SK-N-SH (cell line): ENCODE results near the gene ACVRL1. TPM values are rescaled to one million over a fixed set of nuclear protein-coding genes. Genes with fewer than 3 reads are reported as not detected.

Experiments used
- CTCF ChIA-PET: fragments of 300-600, 350-600 bp; formaldehyde crosslinking; extraction: SDS; loops from one replicate; lab custom pipeline; 2021; lab: Yijun Ruan, JAX
- POLR2A ChIA-PET: fragments of 350-600 bp; sonication (Branson Sonifier 250); formaldehyde crosslinking; extraction: SDS; loops from one replicate; lab custom pipeline; 2020; ENCODE audit warnings: antibody characterized with exemption, inconsistent platforms; lab: Yijun Ruan, JAX
- DNase-seq: peaks from one replicate; pipeline ENCODE4 v3.0.0; 2012
- H2AFZ ChIP-seq: fragments of 200-600 bp; sonication (generic); 2 replicates; pipeline ENCODE4 v1.8.1; 2016; ENCODE audit warnings: antibody characterized with exemption, mild to moderate bottlenecking, low read depth
- H3F3A ChIP-seq: fragments of 200-600 bp; sonication (generic); replicated peaks from 2 replicates; pipeline ENCODE3; 2016; ENCODE audit warnings: antibody characterized with exemption, mild to moderate bottlenecking; ENCODE audit not compliant: insufficient read depth
- H3K27ac ChIP-seq, 2 experiments: fragments of 200-500 bp in 1 of 2; fragments of 200-600 bp in 1 of 2; sonication (Bioruptor generic) in 1 of 2; sonication (generic), shearing (Covaris generic) in 1 of 2; 2 replicates each; pipeline versions ENCODE4 v1.5.1 to v1.6.1; 2014 to 2016; ENCODE audit warnings: low read depth in 2 of 2, inconsistent platforms in 1 of 2, low read length in 1 of 2, mild to moderate bottlenecking in 1 of 2, mixed read lengths in 1 of 2
- H3K27me3 ChIP-seq: fragments of 200-600 bp; sonication (generic), shearing (Covaris generic); 2 replicates; pipeline ENCODE4 v1.6.1; 2016; ENCODE audit warnings: mixed run types; ENCODE audit not compliant: insufficient read depth
- H3K36me3 ChIP-seq, 2 experiments: fragments of 200-500 bp in 1 of 2; fragments of 200-600 bp in 1 of 2; sonication (Bioruptor generic) in 1 of 2; sonication (generic) in 1 of 2; replicated peaks in 1 of 2; 2 replicates each; pipeline versions ENCODE3 to v1.5.1; 2014 to 2016; ENCODE audit warnings: low read length in 1 of 2, mild to moderate bottlenecking in 1 of 2; ENCODE audit not compliant: insufficient read depth in 2 of 2, control insufficient read depth in 1 of 2
- H3K4me1 ChIP-seq, 2 experiments: fragments of 200-500 bp in 1 of 2; fragments of 200-600 bp in 1 of 2; sonication (Bioruptor generic) in 1 of 2; sonication (generic), shearing (Covaris generic) in 1 of 2; 2 replicates each; pipeline versions ENCODE4 v1.5.1 to v1.6.1; 2014 to 2016; ENCODE audit warnings: low read depth in 1 of 2, low read length in 1 of 2, mixed run types in 1 of 2; ENCODE audit not compliant: insufficient read depth in 2 of 2, control insufficient read depth in 1 of 2
- H3K4me2 ChIP-seq: fragments of 200-600 bp; sonication (generic), shearing (Covaris generic); 2 replicates; pipeline ENCODE4 v1.6.1; 2017; ENCODE audit warnings: mixed run types
- H3K4me3 ChIP-seq, 2 experiments: fragments of 200-500 bp in 1 of 2; fragments of 200-600 bp in 1 of 2; sonication (Bioruptor generic) in 1 of 2; sonication (generic), shearing (Covaris generic) in 1 of 2; 2 replicates each; pipeline versions ENCODE4 v1.5.1 to v1.8.1; 2014 to 2016; ENCODE audit warnings: low read depth in 2 of 2, inconsistent platforms in 1 of 2, low read length in 1 of 2, mild to moderate bottlenecking in 1 of 2, mixed read lengths in 1 of 2, moderate library complexity in 1 of 2
- H3K79me2 ChIP-seq: fragments of 200-600 bp; sonication (generic); 2 replicates; pipeline ENCODE4 v1.8.1; 2017; ENCODE audit warnings: mild to moderate bottlenecking; ENCODE audit not compliant: insufficient read depth
- H3K9ac ChIP-seq: fragments of 200-600 bp; sonication (generic); 2 replicates; pipeline ENCODE4 v1.6.1; 2017; ENCODE audit warnings: mixed run types
- H3K9me2 ChIP-seq: fragments of 200-600 bp; sonication (generic); 2 replicates; pipeline ENCODE4 v1.6.1; 2017; ENCODE audit warnings: mixed run types
- H3K9me3 ChIP-seq: fragments of 200-600 bp; sonication (generic); 2 replicates; pipeline ENCODE4 v1.6.1; 2017; ENCODE audit warnings: mixed run types, mild to moderate bottlenecking, moderate library complexity
- H4K20me1 ChIP-seq: fragments of 200-600 bp; sonication (generic); 2 replicates; pipeline ENCODE4 v1.6.1; 2017; ENCODE audit warnings: mild to moderate bottlenecking, mixed run types; ENCODE audit not compliant: insufficient read depth
- CHD2 ChIP-seq: fragments of 150-350 bp; IDR thresholded peaks from 2 replicates; pipeline ENCODE4 v1.6.1; 2018; ENCODE audit warnings: low read length; ENCODE audit not compliant: partially characterized antibody
- ELF1 ChIP-seq: IDR thresholded peaks from 2 replicates; pipeline ENCODE4 v1.4.0; 2012
- EZH2phosphoT487 ChIP-seq: fragments of 200-600 bp; sonication (generic); IDR thresholded peaks from 2 replicates; pipeline ENCODE4 v1.6.1; 2017; ENCODE audit warnings: low read depth, mixed run types, mild to moderate bottlenecking, antibody characterized with exemption, moderate library complexity, borderline replicate concordance
- FOSL2 ChIP-seq: IDR thresholded peaks from 2 replicates; pipeline ENCODE4 v1.4.0; 2012; ENCODE audit warnings: low read depth, mild to moderate bottlenecking, moderate library complexity, borderline replicate concordance
- FOXJ3 ChIP-seq: sonication (generic); formaldehyde crosslinking; IDR thresholded peaks from 2 replicates; pipeline ENCODE4 v1.5.1; 2020; ENCODE audit warnings: mild to moderate bottlenecking, missing genetic modification reagents
- FOXM1 ChIP-seq: IDR thresholded peaks from 2 replicates; pipeline ENCODE4 v1.4.0; 2012; ENCODE audit warnings: low read depth, mild to moderate bottlenecking
- GATA2 ChIP-seq: sonication (generic); formaldehyde crosslinking; IDR thresholded peaks from 2 replicates; pipeline ENCODE4 v1.5.0; 2020; ENCODE audit warnings: mild to moderate bottlenecking, missing genetic modification reagents
- IRF3 ChIP-seq: fragments of 150-350 bp; IDR thresholded peaks from 2 replicates; pipeline ENCODE4 v1.6.1; 2016; ENCODE audit warnings: mild to moderate bottlenecking, low read depth, low read length
- MAX ChIP-seq: IDR thresholded peaks from 2 replicates; pipeline ENCODE4 v1.4.0; 2012; ENCODE audit warnings: low read depth
- MXI1 ChIP-seq: IDR thresholded peaks from 2 replicates; pipeline ENCODE4 v1.6.1; 2012; ENCODE audit warnings: mild to moderate bottlenecking, low read depth, low read length, improper control_type of control experiment
- PBX3 ChIP-seq: IDR thresholded peaks from 2 replicates; pipeline ENCODE4; 2012
- POLR2AphosphoS5 ChIP-seq: IDR thresholded peaks from 2 replicates; pipeline ENCODE4 v1.6.1; 2012; ENCODE audit warnings: low read depth, low read length
- RAD21 ChIP-seq: IDR thresholded peaks from 2 replicates; pipeline ENCODE4 v1.6.1; 2012; ENCODE audit warnings: mild to moderate bottlenecking, low read length
- RCOR1 ChIP-seq: fragments of 150-350 bp; IDR thresholded peaks from 2 replicates; pipeline ENCODE4 v1.6.1; 2017; ENCODE audit warnings: antibody characterized with exemption, low read length
- REST ChIP-seq: IDR thresholded peaks from 2 replicates; pipeline ENCODE4 v1.6.1; 2012; ENCODE audit warnings: mild to moderate bottlenecking, low read depth, low read length, moderate library complexity
- SMC3 ChIP-seq: IDR thresholded peaks from 2 replicates; pipeline ENCODE4 v1.6.1; 2012; ENCODE audit warnings: low read depth, low read length, improper control_type of control experiment
- TAF1 ChIP-seq: IDR thresholded peaks from 2 replicates; pipeline ENCODE4 v1.6.1; 2012; ENCODE audit warnings: low read depth, mild to moderate bottlenecking, low read length, moderate library complexity, borderline replicate concordance
- TCF12 ChIP-seq: IDR thresholded peaks from 2 replicates; pipeline ENCODE4 v1.4.0; 2012
- TEAD4 ChIP-seq: IDR thresholded peaks from 2 replicates; pipeline ENCODE4 v1.4.0; 2012; ENCODE audit warnings: mild to moderate bottlenecking, borderline replicate concordance; ENCODE audit not compliant: insufficient read depth
- YY1 ChIP-seq: IDR thresholded peaks from 2 replicates; pipeline ENCODE4 v1.4.0; 2012; ENCODE audit warnings: low read depth, mild to moderate bottlenecking
- WGBS: methylation state at CpG from one replicate; pipeline ENCODE4 v1.1.6; 2017; ENCODE audit warnings: low lambda C conversion rate; 5-methylcytosine and 5-hydroxymethylcytosine counted together
- polyA plus RNA-seq, 3 experiments: library from polyadenylated mRNA; depleted of rRNA; stranded (reverse); fragments of >200 nt; gene quantifications; 2 replicates each; pipeline ENCODE4 v1.2.3, GENCODE V29; 2012

ACVRL1 gene
- polyA plus RNA-seq, 1 of the 3 experiments (the other 2 are of a cell fraction) = 0.07 TPM

- H3F3A ChIP-seq = peaks cover 8% of the 10 kb centered on the region
- peaks cover 8% of the 10 kb centered on the region; the same call in 1 of the 2 replicates for H3K79me2 ChIP-seq
- no peak overlapping the region for H2AFZ ChIP-seq
- TF ChIP-seq ELF1 = no peak
- no peak for TF ChIP-seq SMC3
- TF ChIP-seq YY1 = no peak
- no peak for TF ChIP-seq MAX
- TF ChIP-seq EZH2phosphoT487 = no peak
- TF ChIP-seq REST = no peak
- TF ChIP-seq TAF1 = no peak
- TF ChIP-seq TCF12 = no peak
- TF ChIP-seq, all 33 proteins: peak for 0
- 0 out of 2 replicates have a peak, but pooled peaks cover 9% of the 10 kb centered on the region for H3K27me3 ChIP-seq
- H3K4me1 ChIP-seq = peaks cover 6 to 10% of the 10 kb centered on the region in 2 experiments; a peak in 2 of 4 replicates
- POLR2A ChIA-PET = no interaction called here
- H3K9me3 ChIP-seq = no peaks in the 10 kb centered on the region
- CTCF ChIA-PET = interaction anchor here (1.1 to 1.9 kb wide), 2 partner anchors 15 to 53 kb away, joined by 3 to 6 read pairs; no protein-coding TSS in a partner anchor
- no peak for DNase-seq
- H4K20me1 ChIP-seq = no peaks in the 10 kb centered on the region
- WGBS = 78% methylated on average over 8 of the region's 8 CpGs
- H3K4me3 ChIP-seq = no peak overlapping the region
- no peak overlapping the region for H3K27ac ChIP-seq
- peaks cover 0 to 4% of the 10 kb centered on the region in 2 experiments for H3K36me3 ChIP-seq
- no peak overlapping the region for H3K4me2 ChIP-seq
- no peak overlapping the region for H3K9ac ChIP-seq
- H3K9me2 ChIP-seq = no peaks in the 10 kb centered on the region
Measured at GRCh38 chr12:51947246-51947996, 40.1 kb downstream of the ACVRL1 start.

GRCh38 chr12:51948066-51948465, 40.8 kb downstream of the ACVRL1 start:
- no peak for DNase-seq
- CTCF ChIA-PET = no interaction called here

More at GRCh38 chr12:51948066-51948465, 40.8 kb downstream of the ACVRL1 start:
- Histone ChIP-seq H3K4me3 (no peak overlapping the region), H3F3A (peaks cover 8% of the 10 kb centered on the region), H3K36me3 (peaks cover 0 to 4% of the 10 kb centered on the region in 2 experiments), H2AFZ (no peak overlapping the region), H3K4me1 (peaks cover 6 to 7% of the 10 kb centered on the region in 2 experiments; a peak in 2 of 4 replicates), H3K9me3 (no peaks in the 10 kb centered on the region), H3K9me2 (no peaks in the 10 kb centered on the region), H3K27me3 (0 out of 2 replicates have a peak, but pooled peaks cover 9% of the 10 kb centered on the region), H3K4me2 (no peak overlapping the region), H4K20me1 (no peaks in the 10 kb centered on the region), H3K27ac (no peak overlapping the region), H3K9ac (no peak overlapping the region), H3K79me2 (peaks cover 9% of the 10 kb centered on the region; the same call in 1 of the 2 replicates)
- 78% methylated on average over 6 of the region's 6 CpGs for WGBS
- TF ChIP-seq TEAD4 = no peak
- TF ChIP-seq FOSL2 = no peak
- TF ChIP-seq YY1 = no peak
- TF ChIP-seq CHD2 = no peak
- TF ChIP-seq ELF1 = no peak
- TF ChIP-seq MAX = no peak
- TF ChIP-seq TAF1 = no peak
- TF ChIP-seq GATA2 (CRISPR knock-in tag) = no peak
- no peak for TF ChIP-seq EZH2phosphoT487
- no peak for TF ChIP-seq POLR2AphosphoS5
- no peak for TF ChIP-seq TCF12
- no peak for TF ChIP-seq FOXJ3 (CRISPR knock-in tag)
- no peak for TF ChIP-seq MXI1
- TF ChIP-seq IRF3 = no peak
- TF ChIP-seq FOXM1 = no peak
- no peak for TF ChIP-seq PBX3
- no peak for TF ChIP-seq RAD21
- no peak for TF ChIP-seq RCOR1
- POLR2A ChIA-PET = no interaction called here
